GM18861 (cell line): Measurements from ENCODE around the gene PAX6.

ENCODE experiments used
- ATAC-seq: cut with Tn5 transposase; IDR thresholded peaks from one replicate; pipeline ENCODE4 v1.9.1; 2021; ENCODE audit not compliant: unreplicated experiment

PAX6 gene

DNA sequence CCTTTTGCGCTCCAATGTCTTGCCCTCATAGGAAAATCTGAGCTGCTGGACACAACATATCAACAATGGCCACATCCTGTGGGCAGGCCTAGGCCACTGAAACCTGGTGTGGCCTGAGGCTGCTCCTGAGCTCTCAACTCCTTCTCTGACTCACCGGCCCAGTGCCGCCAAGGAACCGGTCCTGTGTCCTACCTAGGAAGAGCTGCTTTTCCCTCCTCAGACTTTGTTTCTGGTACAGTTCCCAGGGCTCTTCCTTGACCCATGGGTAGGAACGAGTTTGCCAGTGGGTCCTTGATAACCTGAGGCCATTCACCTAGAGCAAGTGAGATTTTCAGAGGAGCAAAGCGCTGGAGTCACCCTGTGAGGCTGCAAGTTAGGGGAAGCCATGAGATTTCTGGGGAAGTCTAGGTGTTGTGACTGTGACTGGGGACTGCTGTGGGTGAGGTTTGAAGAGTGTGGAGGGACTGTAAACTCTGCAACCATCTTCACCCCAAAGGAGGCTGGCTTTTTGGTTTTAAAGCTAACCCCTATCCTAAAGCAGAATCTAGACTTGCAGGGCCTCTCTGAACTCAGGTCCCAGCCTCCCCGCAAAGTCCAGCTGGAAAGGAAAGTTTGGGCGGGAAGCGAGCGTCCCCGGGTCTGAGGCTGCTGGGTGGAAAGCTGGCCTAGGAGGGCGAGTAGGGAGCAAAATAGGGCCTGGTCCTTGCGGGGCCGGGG, 12.0 kb upstream of the PAX6 start:
- no peak for ATAC-seq

DNA sequence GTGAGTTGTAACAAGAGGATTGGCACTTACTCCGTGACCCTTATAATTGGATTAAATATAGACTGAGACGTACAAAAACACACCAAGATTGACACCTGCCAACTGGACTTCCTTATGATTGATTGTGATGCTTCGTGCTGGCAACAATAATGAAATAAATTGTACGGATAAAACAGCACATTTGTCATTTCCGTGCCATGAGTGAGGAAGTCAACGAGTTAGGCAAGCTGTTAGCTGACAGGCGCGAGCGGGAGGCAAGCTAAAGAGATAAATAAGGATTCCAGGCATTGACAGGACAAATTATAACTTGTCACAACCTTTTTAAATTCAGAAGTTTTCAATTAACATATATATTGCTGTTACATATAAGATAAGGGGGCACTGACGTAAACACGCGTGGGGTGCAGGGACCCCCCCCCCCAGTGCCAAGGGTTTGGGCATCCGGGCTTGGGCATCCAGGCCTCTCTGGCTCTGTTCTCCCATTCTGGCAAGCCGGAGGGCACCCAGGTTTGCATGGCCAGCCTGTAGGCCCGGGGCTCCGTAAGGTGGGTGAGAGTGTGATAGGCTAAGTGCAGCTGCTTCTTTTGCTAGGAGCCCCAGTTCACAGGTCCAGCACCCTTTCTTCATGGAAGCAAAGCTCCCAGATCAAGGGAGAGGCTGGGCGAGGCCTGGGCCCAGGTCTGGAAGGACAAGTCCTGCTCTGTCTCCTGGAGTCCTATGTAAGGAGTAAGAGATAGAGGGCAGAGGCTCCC, 11.2 kb upstream of the PAX6 start:
- no peak for ATAC-seq

DNA sequence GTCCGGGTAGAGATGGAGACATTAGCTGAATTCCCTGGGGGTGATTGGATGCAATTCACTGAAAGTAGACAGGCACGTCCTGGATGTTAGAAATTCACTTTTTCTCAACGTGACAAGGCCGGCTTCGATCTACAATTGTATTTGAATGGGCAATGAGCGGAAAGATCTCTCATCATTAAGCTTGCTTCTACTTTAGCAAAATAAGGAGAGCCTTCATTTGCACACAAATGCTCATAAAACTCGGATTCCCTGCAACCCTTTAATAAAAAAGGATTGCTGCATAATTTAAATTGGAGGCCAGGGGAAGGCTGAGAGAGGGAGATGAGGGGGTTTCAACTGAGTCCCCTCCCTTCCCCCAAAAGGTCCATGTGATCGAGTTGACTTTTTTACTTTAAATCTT, 10.6 kb upstream of the PAX6 start:
- no peak for ATAC-seq

DNA sequence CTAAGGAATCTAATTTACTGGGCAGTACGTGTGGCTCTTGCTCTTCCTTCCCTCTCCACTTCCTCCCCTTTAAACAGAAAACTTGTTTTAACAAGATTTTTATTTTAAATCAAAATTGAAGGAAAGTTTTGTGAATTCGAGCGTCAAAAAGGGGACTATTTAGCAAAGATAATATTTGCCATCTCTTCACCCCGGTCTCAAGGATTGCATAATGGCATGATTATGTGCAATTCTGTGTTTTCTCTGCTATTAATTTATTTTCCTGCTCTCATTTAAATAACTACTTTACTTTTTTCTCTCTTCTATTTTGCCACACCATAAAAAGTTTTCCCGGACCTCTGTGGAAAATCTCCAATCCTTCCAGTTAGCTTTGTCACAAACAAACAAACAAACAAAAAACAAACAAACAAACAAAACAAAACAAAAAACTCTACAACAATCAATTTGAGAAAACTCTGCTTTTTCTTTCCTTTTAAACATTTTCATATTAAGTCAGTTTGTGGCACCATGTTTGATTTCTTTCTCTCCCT, 10.2 kb upstream of the PAX6 start:
- ATAC-seq, result no peak

DNA sequence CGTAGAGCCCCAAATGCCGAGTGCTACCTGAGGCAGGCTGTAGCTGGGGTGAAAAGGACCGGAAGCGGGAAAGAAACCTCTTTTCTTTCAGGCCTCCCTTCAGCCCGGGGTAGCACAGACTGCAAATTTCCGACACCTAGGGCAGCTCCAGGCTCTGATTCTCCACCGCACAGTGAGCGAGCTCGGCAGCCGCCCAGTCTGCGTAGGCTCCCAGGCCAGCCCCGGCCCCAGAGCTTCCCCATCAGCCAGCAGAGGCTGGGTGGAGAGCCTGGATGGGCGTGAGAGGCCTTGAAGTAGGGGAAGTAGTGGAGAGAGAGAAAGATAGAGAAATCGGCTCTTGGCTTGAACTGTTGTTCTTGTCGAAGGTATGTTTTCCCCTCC, 9.3 kb upstream of the PAX6 start:
- ATAC-seq, result no peak

DNA sequence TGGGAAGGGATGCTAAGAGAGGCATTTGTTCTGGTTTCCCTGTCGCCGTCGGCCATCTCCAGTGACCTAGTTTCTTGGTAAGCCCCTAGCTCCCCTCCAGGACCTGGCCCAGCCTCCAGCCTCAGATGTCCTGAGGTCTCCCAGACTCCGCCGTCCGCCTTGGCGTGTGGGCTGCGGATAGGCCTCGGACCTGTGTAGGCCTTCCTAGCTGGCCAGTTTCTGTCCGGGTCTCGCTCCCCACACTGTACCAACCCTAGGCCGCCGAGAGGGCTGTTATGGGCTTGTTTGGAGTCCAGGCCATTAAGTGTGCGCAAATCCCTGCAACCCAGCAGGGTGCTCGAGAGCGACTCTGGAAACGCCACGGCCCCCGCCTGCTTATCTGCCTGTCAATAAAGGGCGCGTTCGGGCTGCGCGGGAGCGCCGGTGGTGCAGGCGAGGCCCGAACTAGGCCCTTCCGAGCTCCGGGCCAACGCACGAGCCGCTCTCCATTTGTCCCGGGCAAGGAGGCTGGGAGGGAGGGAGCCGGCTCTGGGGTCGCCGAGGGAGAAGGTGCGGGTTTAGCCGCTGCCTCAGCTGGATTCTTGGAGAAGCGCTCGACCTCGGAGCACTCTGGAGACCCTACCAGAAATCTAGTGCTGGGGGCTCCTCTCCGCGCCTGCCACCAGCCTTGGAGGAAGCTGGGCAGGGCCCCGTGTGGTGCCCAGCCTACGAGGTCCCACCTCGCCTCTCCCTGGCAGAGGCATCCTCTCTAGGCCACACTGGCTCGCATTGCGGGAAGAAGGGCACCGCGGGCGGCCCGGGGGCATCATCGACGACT, 8.7 kb upstream of the PAX6 start:
- ATAC-seq, result no peak

DNA sequence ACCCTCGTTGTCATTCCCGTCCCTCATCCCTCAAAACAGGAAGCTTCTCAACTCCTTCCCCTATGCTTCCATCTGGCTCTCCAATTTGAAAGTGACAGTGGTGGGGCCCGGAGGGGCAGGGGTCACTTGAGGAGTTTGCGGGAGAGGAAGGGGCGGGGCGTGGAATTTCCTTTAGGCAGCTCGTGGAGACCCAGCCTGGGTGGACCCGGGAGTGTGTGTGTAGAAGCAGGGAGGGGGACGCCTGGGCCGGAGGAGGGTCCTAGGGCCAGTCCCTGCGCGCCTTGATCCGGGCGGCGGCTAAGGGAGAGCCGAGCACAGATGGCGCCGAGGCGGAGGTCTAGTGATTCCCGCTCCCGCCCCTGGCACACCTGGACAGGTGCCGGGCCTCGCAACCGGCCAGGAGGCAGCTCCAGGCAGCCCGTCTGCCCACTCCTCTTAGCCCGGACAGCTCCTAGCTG, 7.8 kb upstream of the PAX6 start:
- no peak for ATAC-seq

DNA sequence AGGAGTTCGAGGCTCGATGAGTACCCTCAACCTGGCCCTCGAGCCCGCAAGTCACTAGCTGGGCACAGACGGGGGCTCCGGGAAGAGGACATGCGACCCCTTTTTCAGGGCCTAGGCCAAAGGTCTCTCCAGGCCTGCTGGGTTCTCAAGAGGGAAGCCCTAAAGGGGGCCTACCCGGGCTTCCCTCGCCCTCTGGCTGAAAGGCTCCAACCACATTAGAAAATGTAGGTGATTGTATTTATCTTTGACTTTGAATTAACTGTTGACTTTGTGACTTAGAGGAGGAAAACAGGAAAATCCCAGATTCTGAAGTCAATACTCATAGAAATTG, 7.3 kb upstream of the PAX6 start:
- no peak for ATAC-seq

DNA sequence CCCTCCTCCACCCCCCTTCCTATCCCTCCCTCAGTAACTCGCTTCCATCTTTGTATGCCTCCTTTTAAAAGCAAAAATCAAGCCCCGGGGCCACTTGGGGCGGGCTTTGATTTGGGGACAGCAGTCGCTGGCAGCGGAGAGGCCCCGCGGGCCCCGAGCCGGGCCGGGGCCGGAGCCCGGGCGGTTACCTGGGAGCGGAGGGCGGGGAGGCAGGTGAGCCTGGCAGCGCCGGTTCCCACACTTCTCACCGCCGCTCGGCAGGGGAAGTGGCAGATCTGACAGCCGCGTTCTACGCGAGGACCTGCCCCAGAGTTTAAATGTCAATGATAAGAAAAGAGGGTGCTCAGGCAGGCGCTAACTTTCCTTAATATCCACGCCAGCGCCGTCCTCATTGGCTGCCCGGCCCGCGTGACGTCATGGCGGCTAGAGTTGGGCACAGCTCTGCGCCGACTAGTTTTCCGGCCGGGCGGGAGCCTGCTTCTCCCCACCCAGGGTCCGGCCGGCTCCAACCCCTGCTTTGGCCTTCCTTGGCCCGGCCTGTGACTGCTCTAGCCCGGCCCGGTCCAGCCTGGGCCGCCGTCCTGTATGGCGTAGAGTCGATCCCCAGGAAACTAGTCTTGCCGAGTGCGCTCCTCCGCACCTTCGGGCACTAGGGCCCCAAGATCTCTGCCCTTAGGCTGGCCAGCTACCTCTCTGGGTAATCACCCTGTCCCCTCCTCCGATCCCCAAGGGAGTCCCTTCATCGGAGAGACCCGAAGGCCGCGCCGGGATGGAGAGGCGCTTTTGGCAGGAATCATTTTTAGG, 6.7 kb upstream of the PAX6 start:
- no peak for ATAC-seq

DNA sequence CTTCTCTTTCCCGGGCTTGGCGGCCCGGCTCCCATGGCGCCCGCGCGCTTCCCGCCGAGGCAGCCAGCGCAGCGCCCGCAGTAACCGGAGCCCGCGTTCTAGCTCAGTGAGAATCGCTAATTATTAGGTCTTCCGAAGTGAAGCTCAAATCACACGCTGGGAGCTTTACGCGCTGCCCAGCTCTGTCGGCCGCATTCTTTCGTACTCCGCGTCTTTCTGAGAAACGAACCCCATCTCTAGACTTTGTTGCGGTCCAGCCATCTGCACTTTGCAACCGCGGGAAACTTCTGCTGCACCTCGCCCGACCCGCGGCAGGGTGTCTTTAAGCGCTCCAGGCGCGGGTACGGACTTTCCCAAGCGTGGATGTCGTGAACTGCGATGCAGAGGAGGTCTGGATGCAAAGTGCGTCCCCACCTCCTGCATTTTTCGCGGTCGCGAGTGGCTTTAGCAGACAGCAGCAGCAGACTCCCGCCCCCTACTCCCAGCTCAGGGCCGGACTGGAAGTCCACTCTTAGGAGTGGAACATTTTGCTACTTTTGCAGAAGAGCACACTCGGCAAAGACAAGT, 6.0 kb upstream of the PAX6 start:
- ATAC-seq, result no peak

DNA sequence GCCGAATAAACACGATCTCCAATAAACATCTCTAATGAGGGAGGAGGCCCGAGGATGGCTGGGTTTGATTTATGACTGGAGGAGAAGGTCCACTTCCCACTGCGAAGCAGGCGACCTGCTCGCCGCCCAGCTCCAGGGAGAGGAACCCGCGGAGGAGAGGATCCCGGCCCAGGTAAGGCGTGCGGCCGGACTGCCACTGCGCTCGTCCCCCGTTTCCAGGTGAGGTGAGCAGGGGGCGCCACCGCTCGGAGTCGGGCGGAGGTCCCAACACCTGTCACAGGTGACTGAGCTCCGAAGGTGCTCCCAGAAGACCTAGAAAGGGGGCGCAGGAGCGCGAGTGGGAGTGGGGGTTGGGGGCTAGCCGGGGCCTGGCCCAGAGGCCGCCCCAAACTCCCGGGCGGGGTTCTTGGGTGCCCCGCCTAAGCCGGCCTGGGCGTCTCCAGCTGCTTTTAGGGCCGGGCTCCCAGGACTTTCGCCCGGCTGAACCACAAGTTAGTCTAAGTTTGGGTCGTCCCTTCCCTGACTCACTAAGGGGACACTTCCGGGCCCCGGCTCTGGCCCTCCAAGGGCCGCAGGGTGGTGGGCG, 5.4 kb upstream of the PAX6 start:
- no peak for ATAC-seq

DNA sequence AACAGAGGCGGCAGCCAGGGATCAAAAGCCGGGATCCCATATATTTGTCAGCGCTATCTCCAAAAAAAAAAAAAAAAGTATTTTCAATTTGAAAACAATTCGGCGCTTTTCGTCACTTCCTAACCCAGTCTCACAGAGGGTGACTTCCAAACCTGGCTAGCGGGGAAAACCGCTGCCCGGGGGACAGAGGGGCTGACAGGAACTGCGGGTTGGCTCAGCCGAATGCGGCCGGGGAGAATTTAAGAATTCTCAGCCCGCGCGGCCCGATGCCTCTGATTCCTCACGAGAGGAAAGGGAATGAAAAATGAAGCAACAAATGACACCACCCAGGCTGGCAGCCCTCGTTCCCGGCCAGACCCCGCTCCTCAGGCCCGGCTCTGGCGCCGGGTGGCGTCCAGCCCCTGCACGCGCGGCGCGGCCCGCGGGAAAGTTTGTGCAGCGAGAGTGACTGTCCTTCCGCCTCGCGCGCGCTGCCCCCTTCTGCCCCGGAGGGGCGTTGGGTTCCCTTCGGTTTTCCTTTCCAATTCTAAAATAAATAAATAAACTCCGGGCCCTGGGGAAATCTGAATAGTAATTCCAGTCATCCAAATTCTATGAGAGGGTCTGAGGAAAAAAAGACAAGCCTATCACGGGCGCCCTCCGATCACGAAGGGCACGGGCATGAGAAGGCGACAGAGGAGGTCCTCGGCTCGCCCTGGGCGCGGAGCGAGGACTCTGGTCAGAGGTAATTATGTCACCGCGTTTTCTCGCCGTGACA, 4.8 kb upstream of the PAX6 start:
- ATAC-seq, result no peak

DNA sequence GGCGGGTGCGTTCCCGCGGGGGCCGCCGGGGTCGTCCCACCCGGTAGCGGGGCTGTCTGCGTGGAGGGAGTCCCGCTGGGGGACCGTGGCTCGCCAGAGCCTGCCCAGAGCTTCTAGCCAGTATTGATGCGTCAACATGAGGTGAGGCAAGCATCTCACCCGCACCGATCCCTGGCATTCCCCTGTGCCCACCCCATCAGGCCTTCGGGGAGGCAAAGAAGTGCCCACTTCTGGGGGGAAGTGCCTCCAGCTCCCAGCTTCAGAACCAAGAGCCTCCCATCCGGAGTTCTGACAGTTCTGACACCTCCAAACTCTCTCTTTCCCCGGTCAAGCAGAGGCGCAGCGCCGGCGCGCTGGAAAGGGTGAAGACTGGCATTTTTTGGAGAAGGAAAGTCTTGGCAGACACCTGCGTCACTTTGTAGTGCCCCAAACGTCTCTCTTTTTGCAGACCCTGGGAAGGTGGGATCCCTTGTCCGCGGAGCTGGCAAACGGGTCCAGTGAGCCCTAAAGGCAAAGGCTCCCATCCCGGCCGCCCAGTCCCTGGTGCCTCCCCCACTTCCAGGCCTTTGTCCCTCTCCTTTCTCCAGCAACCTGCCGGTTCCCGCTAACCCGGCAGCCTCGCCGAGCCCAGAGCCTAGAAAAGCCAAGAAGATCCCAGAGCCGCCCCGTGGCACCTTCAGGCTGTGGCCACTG, 3.2 kb upstream of the PAX6 start:
- ATAC-seq, result no peak

DNA sequence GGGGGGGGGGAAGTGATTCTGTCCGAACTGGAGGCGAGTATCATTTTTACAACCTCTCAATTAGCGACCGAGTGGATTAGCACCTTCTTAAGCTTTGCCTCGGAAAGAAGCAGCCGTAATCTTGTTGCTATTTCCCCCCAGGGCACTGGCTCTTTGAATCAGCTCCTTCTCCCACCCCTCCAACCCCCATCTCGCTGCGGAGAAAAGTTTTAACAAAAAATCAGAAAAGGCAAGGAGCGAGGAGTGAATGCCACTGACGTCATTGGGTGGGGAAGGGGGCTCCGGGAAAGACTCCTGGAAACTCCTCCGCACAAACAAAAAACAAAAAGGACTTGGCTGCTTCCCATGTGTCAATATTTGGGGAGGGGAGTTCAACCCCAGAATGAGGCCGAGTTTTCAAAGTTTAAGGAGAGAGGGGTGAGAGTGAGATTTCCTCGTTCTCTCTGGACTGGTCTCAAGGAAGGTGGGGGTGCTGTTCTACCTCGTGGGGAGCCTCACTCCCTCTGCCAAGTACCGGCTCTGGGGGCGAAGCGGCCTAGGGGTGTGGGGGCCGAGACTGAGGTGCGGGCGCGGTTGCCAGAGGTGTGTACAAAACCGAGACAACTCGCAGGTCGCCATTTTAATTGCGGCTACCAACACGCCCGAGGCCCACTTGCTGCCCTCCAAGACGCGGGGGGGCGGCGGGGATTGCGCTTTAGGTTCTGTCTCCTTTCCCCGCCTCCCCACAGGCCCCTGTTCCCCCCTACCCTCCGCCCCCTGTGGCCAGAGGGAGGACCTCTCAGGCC, 2.5 kb upstream of the PAX6 start:
- ATAC-seq, result no peak

DNA sequence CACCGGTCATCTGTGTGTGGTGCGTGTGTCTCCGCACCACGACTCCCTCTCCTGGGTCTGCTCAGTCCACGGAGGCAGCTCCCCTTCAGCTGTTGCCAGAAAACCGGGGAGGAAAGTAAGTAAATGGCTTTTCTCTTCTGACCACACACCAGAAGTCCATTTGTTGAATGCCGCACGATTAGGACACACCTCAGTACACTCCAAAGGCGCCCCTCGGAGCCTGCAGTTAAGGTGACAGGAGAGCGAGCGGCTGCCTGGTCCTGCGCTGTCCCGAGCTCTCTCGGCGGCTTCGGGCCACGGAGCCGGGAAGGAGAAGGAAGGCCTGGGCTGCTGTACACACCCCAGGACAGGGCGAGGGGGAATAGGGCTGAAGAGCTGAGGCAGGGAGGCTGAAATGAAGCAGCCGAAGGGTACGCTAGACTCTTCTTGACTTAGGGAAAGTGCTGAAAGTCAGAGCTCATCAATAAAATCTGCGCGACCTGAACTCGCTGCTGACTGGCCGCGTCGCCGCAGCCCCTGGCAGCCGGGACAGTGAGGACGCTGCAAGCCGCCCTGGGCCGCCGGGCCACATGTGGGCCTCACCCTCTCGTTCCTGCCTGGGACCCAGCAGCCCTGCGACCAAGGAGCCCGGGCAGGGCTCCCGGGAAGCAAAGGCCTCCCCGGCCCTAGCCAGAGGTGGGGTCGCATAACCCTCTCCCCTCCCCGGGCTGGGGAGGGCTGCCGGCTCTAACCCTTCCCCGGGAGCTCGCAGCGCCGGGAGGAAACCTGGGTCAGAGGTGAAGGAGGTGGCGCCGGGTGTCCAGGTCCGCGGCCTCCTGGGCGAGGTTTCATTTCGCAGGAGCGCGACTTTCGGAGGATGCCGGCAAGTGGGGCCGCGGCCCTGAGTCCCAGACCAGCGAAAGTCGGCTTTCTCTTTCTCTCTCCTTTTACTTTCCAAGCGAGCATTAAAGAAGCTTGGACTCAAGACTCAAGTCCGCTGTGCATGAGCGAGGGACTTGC, 1.6 kb upstream of the PAX6 start:
- ATAC-seq, result no peak

DNA sequence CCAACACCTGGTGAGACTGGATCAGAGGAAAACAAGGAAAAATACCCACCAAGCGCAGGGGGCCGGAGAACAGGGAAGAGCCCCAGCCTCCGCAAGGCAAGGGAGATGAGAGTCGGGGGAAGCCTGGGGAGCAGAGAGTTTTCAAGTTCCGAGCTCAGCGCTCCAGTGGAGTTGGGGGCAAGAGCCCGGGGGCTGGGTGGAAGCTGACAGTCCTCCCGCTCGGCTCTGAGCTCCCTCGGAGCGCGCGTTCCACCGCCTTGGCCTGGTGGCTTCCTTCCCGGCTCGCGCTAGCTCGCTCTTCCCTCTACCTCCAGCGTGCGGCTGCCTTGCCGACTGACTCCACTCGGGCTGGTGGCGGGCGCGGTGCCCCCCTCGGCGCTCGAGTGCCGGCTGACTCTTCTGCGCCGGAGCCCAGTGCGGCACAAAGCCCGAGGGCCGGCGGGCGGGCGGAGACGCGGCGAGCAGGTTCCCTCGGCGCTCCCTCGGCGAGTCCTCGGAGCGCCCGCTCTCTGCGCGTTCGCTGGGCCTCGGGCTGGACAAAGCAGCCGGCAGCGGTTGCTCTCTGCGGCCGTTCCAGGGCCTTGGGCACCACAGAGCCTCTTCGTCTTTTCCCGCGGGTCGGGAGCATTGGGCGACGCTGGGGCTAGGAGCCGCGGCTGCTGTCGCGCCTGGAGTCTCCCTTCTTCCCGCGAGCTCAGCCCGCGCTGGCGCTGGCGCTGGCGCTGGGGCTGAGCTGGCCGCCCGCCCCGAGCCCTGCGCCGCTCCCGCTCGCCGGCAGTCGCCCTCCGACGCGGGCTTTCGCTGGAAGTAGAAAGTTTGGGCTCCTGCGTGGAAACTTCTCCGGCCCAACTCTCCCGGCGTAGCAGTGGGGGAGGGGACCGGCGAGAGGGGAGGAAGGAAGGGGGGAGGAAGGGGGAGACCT, 1.0 kb downstream of the PAX6 start:
- ATAC-seq, result no peak
